Measurements from ENCODE around the gene RIMS1. TPM values are rescaled to one million over a fixed set of nuclear protein-coding genes. Genes with fewer than 3 reads are reported as not detected.
"Not testable (repeated sequence)": the region's sequence is repeated elsewhere in the genome, so short reads cannot be mapped to it uniquely, and the experiment has no call there.

Gene RIMS1
- total RNA-seq, 1 donor from 2014 or later: not detected

DNA sequence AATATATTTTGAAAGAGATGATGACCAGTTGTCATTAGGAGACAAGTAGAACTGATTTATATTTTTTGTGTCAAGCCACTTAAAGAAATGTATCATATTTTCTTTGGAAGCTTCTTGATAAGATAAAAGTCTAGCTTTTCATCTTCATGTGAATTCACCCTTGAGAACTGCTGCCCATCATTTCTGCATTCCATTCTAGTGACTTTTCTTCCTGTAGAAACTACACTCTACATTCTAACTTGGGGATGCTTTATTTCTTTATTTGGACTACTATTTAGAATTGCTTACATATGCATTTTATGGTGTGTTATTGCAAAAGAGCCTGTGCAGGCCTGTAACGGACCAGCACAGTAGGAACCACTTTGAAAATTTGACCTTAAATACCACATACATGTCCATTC lies 400.6 kb downstream of the RIMS1 start:
- H3K36me3 Mint-ChIP-seq (ENCODE audit: low read depth): no peaks in the 10 kb centered on the region
- H3K27me3 Mint-ChIP-seq (ENCODE audit: low read depth): no peaks in the 10 kb centered on the region
- H3K4me1 Mint-ChIP-seq (ENCODE audit: low read depth): no peaks in the 10 kb centered on the region
- H3K4me3 Mint-ChIP-seq (ENCODE audit: low read depth): no peak overlapping the region
- DNase-seq (ENCODE audit: low spot score): no peak
- intact Hi-C loops (cut with micrococcal nuclease): no loop called here
- H3K9me3 Mint-ChIP-seq: no peaks in the 10 kb centered on the region
- H3K27ac Mint-ChIP-seq: no peak overlapping the region

DNA sequence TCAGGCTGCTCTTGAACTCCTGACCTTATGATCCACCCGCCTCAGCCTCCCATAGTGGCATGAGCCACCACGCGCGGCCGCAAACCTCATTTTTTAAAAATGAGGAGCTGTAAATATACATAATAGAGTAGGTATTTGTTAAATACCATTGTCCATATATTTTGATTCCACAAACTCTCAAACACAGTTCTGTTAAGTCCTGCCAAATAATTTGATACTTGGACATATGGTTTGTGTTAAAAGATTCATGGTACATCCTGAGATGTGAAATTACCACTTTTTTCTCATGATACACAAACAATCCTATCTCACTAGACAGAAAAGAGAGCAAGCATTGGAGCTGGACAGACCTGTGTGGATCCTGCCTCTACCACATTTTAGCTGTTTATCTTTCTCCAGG lies 401.5 kb downstream of the RIMS1 start:
- Mint-ChIP-seq H3K4me3 (ENCODE audit: low read depth) (no peak overlapping the region), H3K36me3 (ENCODE audit: low read depth) (no peaks in the 10 kb centered on the region), H3K4me1 (ENCODE audit: low read depth) (no peaks in the 10 kb centered on the region), H3K27me3 (ENCODE audit: low read depth) (no peaks in the 10 kb centered on the region), H3K27ac (no peak overlapping the region), H3K9me3 (no peaks in the 10 kb centered on the region)
- no peak for DNase-seq (ENCODE audit: low spot score)
- intact Hi-C loops (cut with micrococcal nuclease): no loop called here

DNA sequence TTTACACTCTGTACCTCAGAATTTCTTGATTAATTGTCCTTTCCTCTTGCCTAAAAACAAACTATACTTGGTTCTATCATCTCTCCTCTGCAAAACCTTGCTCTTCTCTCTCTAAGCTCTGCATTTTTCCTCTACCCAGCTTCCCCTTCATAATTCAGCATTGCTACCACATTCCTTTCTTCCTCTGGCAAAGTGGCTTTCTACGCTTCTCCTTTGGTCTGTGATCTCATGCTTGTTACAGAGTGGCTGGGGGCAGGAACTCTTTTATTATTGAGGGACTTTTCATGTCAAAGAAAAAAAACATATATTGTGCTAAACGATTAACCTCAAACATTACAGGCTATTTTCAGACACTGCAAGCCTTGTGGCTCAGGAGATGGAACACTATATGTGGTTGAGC lies 402.2 kb downstream of the RIMS1 start:
- intact Hi-C loops (cut with micrococcal nuclease): no loop called here
- Mint-ChIP-seq H3K27me3 (ENCODE audit: low read depth) (no peaks in the 10 kb centered on the region), H3K36me3 (ENCODE audit: low read depth) (no peaks in the 10 kb centered on the region), H3K9me3 (no peaks in the 10 kb centered on the region), H3K27ac (no peak overlapping the region), H3K4me3 (ENCODE audit: low read depth) (no peak overlapping the region), H3K4me1 (ENCODE audit: low read depth) (no peaks in the 10 kb centered on the region)
- no peak for DNase-seq (ENCODE audit: low spot score)

DNA sequence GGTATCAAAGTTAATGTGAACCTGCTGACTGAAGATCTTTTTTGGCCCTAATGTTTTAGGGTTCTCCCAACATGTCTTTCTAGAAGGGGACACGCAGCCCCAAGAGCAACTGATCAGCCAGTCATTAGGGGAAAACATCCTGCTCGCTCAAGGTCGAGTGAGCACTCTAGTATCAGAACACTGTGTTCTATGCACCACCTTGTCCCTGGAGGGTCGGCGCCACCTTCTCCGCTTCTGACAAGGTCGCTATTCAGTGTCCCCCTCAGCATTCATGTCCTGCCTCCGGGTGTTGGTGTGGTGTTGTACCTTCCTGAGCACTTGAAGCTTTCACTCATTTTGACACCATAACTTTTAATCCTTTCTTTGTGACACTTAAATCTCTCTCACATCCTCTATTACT lies 404.3 kb downstream of the RIMS1 start:
- intact Hi-C loops (cut with micrococcal nuclease): no loop called here
- Mint-ChIP-seq H3K36me3 (ENCODE audit: low read depth) (no peaks in the 10 kb centered on the region), H3K27ac (no peak overlapping the region), H3K4me1 (ENCODE audit: low read depth) (no peaks in the 10 kb centered on the region), H3K27me3 (ENCODE audit: low read depth) (no peaks in the 10 kb centered on the region), H3K9me3 (no peaks in the 10 kb centered on the region), H3K4me3 (ENCODE audit: low read depth) (no peak overlapping the region)
- no peak for DNase-seq (ENCODE audit: low spot score)

DNA sequence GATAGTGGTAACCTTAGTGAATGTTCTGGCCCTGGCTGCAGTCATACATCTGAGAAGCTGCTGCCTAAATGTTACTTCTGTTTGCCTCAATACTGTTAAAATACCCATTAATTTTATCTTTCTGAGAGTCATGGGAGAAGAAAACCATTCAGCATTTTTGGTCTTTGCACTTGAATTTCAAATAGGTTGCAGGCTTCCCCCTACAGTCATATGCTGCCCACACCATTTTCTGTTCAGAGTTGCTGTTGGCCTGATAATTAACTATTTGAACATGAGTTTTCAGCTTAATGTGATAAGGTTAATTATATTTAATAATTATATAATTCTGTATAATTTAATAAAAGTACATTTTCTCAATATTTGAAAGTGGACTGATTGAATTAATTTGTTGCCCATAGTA lies 410.0 kb downstream of the RIMS1 start:
- no peak for DNase-seq (ENCODE audit: low spot score)
- H3K4me3 Mint-ChIP-seq (ENCODE audit: low read depth): no peak overlapping the region
- no peaks in the 10 kb centered on the region for H3K4me1 Mint-ChIP-seq (ENCODE audit: low read depth)
- no peak overlapping the region for H3K27ac Mint-ChIP-seq
- intact Hi-C loops (cut with micrococcal nuclease): no loop called here
- no peaks in the 10 kb centered on the region for H3K36me3 Mint-ChIP-seq (ENCODE audit: low read depth)
- H3K9me3 Mint-ChIP-seq: no peaks in the 10 kb centered on the region
- H3K27me3 Mint-ChIP-seq (ENCODE audit: low read depth): no peaks in the 10 kb centered on the region

DNA sequence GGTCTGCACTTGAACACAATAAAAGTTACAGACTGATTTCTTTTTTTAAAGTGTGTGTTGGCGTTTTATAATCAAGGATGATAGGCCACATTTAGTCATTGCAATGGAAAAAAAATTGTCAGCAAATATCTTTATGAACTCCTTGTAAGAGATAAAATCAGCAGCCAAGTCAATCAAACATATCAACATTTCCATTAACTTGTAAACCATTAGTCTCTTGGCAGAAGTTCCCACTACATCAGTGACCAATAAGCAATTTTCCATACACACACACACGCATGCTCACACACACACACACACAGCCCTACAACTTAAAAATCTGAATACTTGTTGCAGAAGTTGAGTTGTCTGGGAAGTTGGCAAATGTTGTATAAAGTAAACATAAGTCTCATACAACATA lies 419.6 kb downstream of the RIMS1 start:
- Mint-ChIP-seq H3K27me3 (ENCODE audit: low read depth) (no peaks in the 10 kb centered on the region), H3K4me1 (ENCODE audit: low read depth) (no peaks in the 10 kb centered on the region), H3K36me3 (ENCODE audit: low read depth) (no peaks in the 10 kb centered on the region), H3K27ac (no peak overlapping the region), H3K4me3 (ENCODE audit: low read depth) (no peak overlapping the region), H3K9me3 (no peaks in the 10 kb centered on the region)
- intact Hi-C loops (cut with micrococcal nuclease): no loop called here
- no peak for DNase-seq (ENCODE audit: low spot score)

DNA sequence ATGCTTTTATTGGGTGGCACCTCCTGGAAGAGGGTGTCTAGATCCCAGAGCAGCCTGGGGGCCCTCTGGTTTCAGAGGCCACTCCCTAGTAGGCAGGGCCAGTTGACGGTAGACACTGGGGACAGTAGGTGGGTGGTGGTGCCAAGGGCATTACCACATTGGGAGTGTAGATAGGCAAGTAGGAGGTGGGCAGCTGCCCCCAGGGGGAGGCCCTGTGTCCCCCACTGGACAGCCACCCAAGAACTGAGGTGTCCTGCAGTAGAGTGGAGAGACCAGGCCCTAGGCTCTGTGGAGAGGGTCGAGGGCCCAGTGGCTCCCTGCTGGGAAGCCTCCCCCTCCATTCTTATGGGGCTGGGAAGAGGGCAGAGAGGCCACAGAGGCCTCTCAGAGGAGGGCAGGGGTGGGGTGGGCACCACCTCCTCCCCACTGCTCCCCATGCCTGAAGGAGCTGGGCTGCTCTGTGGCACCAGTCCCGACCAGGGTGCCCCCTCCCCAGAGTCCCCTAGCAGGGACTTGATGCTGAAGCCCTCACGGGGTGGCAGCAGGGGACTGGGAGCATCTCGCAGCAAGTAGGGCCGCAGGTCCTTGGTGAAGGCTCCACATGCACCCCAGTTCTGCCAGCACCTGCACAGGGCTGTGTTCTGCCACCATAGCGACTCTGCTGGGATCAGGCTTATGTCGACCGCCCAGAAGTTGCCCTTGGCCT lies 430.5 kb downstream of the RIMS1 start:
- H3K36me3 Mint-ChIP-seq (ENCODE audit: low read depth): no peaks in the 10 kb centered on the region
- no peaks in the 10 kb centered on the region for H3K27me3 Mint-ChIP-seq (ENCODE audit: low read depth)
- H3K27ac Mint-ChIP-seq: no peak overlapping the region
- no peaks in the 10 kb centered on the region for H3K9me3 Mint-ChIP-seq
- no peak overlapping the region for H3K4me3 Mint-ChIP-seq (ENCODE audit: low read depth)
- no peaks in the 10 kb centered on the region for H3K4me1 Mint-ChIP-seq (ENCODE audit: low read depth)
- intact Hi-C loops (cut with micrococcal nuclease): no loop called here
- DNase-seq (ENCODE audit: low spot score): no peak

DNA sequence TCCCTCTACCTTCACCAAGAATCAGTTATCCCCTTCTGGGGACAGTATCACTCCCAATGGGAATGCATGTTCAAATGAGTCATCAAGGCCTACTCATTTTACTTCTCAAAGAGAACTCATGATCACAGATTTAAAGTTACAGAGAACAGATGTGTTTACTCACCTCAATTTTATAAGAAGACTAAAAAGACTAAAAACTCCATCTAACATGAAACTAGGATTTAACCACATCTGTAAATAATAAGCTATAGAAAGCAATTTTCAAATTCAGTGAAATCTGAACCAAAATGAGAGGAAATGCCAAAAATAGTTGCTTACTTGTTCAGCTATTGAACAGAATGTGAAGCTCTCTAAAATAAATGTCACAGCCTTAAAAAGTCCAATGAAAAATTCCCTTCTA lies 435.4 kb downstream of the RIMS1 start:
- Mint-ChIP-seq H3K36me3 (ENCODE audit: low read depth) (no peaks in the 10 kb centered on the region), H3K9me3 (no peaks in the 10 kb centered on the region), H3K27me3 (ENCODE audit: low read depth) (no peaks in the 10 kb centered on the region), H3K27ac (no peak overlapping the region), H3K4me3 (ENCODE audit: low read depth) (no peak overlapping the region), H3K4me1 (ENCODE audit: low read depth) (no peaks in the 10 kb centered on the region)
- intact Hi-C loops (cut with micrococcal nuclease): no loop called here
- no peak for DNase-seq (ENCODE audit: low spot score)

GRCh38 chr6:72322771-72323170 lies 436.4 kb downstream of the RIMS1 start:
- Mint-ChIP-seq H3K4me1 (ENCODE audit: low read depth) (no peaks in the 10 kb centered on the region), H3K36me3 (ENCODE audit: low read depth) (no peaks in the 10 kb centered on the region), H3K4me3 (ENCODE audit: low read depth) (no peak overlapping the region), H3K27me3 (ENCODE audit: low read depth) (no peaks in the 10 kb centered on the region), H3K9me3 (no peaks in the 10 kb centered on the region), H3K27ac (no peak overlapping the region)
- no peak for DNase-seq (ENCODE audit: low spot score)
- intact Hi-C loops (cut with micrococcal nuclease): no loop called here

GRCh38 chr6:72324591-72324990 lies 438.2 kb downstream of the RIMS1 start:
- no peaks in the 10 kb centered on the region for H3K4me1 Mint-ChIP-seq (ENCODE audit: low read depth)
- no peaks in the 10 kb centered on the region for H3K27me3 Mint-ChIP-seq (ENCODE audit: low read depth)
- no peak overlapping the region for H3K4me3 Mint-ChIP-seq (ENCODE audit: low read depth)
- no peak for DNase-seq (ENCODE audit: low spot score)
- no peaks in the 10 kb centered on the region for H3K36me3 Mint-ChIP-seq (ENCODE audit: low read depth)
- H3K9me3 Mint-ChIP-seq: no peaks in the 10 kb centered on the region
- intact Hi-C loops (cut with micrococcal nuclease): no loop called here
- no peak overlapping the region for H3K27ac Mint-ChIP-seq

- H3K4me1 Mint-ChIP-seq (ENCODE audit: low read depth): no peaks in the 10 kb centered on the region
- intact Hi-C loops (cut with micrococcal nuclease): no loop called here
- no peaks in the 10 kb centered on the region for H3K36me3 Mint-ChIP-seq (ENCODE audit: low read depth)
- no peak overlapping the region for H3K27ac Mint-ChIP-seq
- H3K9me3 Mint-ChIP-seq: no peaks in the 10 kb centered on the region
- no peaks in the 10 kb centered on the region for H3K27me3 Mint-ChIP-seq (ENCODE audit: low read depth)
- no peak for DNase-seq (ENCODE audit: low spot score)
- H3K4me3 Mint-ChIP-seq (ENCODE audit: low read depth): no peak overlapping the region
Observed at GRCh38 chr6:72328775-72329174, 442.4 kb downstream of the RIMS1 start.

GRCh38 chr6:72335203-72335602 lies 448.9 kb downstream of the RIMS1 start:
- H3K4me3 Mint-ChIP-seq (ENCODE audit: low read depth); H3K27ac Mint-ChIP-seq; H3K36me3 Mint-ChIP-seq (ENCODE audit: low read depth); DNase-seq (ENCODE audit: low spot score); H3K9me3 Mint-ChIP-seq; H3K27me3 Mint-ChIP-seq (ENCODE audit: low read depth); intact Hi-C loops (cut with micrococcal nuclease); H3K4me1 Mint-ChIP-seq (ENCODE audit: low read depth): not testable (repeated sequence)

DNA sequence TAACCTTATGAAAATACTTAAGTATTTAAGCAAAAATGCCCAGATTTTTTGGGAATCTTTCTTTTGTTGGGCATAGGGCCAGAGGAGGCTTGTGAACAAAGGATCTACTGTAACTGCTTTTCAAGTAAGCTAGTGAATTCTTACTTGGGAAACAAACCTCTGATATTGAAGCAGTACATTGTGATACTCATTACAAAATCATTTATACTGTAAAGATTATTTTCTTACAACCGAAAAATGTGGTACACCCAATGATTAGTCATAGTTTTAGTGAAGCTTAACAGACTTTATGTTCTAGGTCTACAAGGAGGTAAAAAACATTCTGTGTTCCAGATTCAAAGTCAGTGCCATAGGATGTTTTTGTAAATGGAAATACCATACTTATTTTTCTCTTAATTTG lies 462.6 kb downstream of the RIMS1 start:
- no peaks in the 10 kb centered on the region for H3K27me3 Mint-ChIP-seq (ENCODE audit: low read depth)
- H3K4me1 Mint-ChIP-seq (ENCODE audit: low read depth): no peaks in the 10 kb centered on the region
- H3K9me3 Mint-ChIP-seq: no peaks in the 10 kb centered on the region
- no peak for DNase-seq (ENCODE audit: low spot score)
- no peaks in the 10 kb centered on the region for H3K36me3 Mint-ChIP-seq (ENCODE audit: low read depth)
- H3K4me3 Mint-ChIP-seq (ENCODE audit: low read depth): no peak overlapping the region
- no peak overlapping the region for H3K27ac Mint-ChIP-seq
- intact Hi-C loops (cut with micrococcal nuclease): no loop called here

GRCh38 chr6:72350296-72350881 lies 464.0 kb downstream of the RIMS1 start:
- no peak overlapping the region for H3K27ac Mint-ChIP-seq
- DNase-seq (ENCODE audit: low spot score): no peak
- H3K27me3 Mint-ChIP-seq (ENCODE audit: low read depth): no peaks in the 10 kb centered on the region
- H3K4me1 Mint-ChIP-seq (ENCODE audit: low read depth): no peaks in the 10 kb centered on the region
- intact Hi-C loops (cut with micrococcal nuclease): no loop called here
- no peaks in the 10 kb centered on the region for H3K9me3 Mint-ChIP-seq
- H3K36me3 Mint-ChIP-seq (ENCODE audit: low read depth): no peaks in the 10 kb centered on the region
- H3K4me3 Mint-ChIP-seq (ENCODE audit: low read depth): no peak overlapping the region

Measured in activated T-helper 2 cell treated with anti-CD3 and anti-CD28 coated beads, Interferon-gamma antibody, Interleukin-2, Interleukin-4, amounts not matched to agents 10 μg/mL and 5 μg/mL and 100 μg/mL, durations not matched to agents 14 hours and 24 hours and 36 hours (primary cell).